ENCODE results near the gene PIEZO2. TPM values are rescaled to one million over a fixed set of nuclear protein-coding genes. Genes with fewer than 3 reads are reported as not detected.

Gene PIEZO2
- total and polyA plus RNA-seq, 11 donors: 0.04 to 4.9 (median 0.20) TPM; not detected in 2

- H3K9me3 ChIP-seq: no peaks in the 10 kb centered on the region
- no peak overlapping the region for H3K27ac ChIP-seq
- no peaks in the 10 kb centered on the region for H3K4me1 ChIP-seq
- H3K27me3 ChIP-seq: peaks cover 0 to 12% (median 0%) of the 10 kb centered on the region in 9 donors
- H3K4me3 ChIP-seq: no peak overlapping the region
- no peak for DNase-seq
- ATAC-seq: no peak
- 48 to 72% (median 60%) methylated on average over 3 of the region's 3 CpGs for WGBS, 4 donors
- intact Hi-C loops (cut with DNase I): no loop called here
- TF ChIP-seq CTCF (IDR thresholded peaks at IDR 0.05) (no peak), POLR2A (IDR thresholded peaks at IDR 0.05) (no peak)
- no peaks in the 10 kb centered on the region for H3K36me3 ChIP-seq
These were observed 31.2 kb downstream of the PIEZO2 start for GRCh38 chr18:11118051-11118766.

- no peak for TF ChIP-seq CTCF (IDR thresholded peaks at IDR 0.05)
- no peak for TF ChIP-seq POLR2A (IDR thresholded peaks at IDR 0.05)
These were observed 34.1 kb downstream of the PIEZO2 start for GRCh38 chr18:11115276-11115675.

GRCh38 chr18:11114653-11115052, 34.7 kb downstream of the PIEZO2 start:
- peaks cover 0 to 7% (median 0%) of the 10 kb centered on the region in 9 donors for H3K27me3 ChIP-seq
- DNase-seq: no peak
- intact Hi-C loops (cut with DNase I): no loop called here

More at GRCh38 chr18:11115276-11115675, 34.1 kb downstream of the PIEZO2 start:
- no peak for ATAC-seq
- no peak for DNase-seq
- no peaks in the 10 kb centered on the region for H3K4me1 ChIP-seq
- no peak overlapping the region for H3K27ac ChIP-seq
- peaks cover 0 to 7% (median 0%) of the 10 kb centered on the region in 9 donors for H3K27me3 ChIP-seq
- WGBS, 4 donors: 63 to 81% (median 71%) methylated on average over 1 of the region's 1 CpG
- H3K9me3 ChIP-seq: no peaks in the 10 kb centered on the region
- H3K4me3 ChIP-seq: no peak overlapping the region
- H3K36me3 ChIP-seq: no peaks in the 10 kb centered on the region
- intact Hi-C loops (cut with DNase I): no loop called here

GRCh38 chr18:11113937-11114336, 35.4 kb downstream of the PIEZO2 start:
- WGBS, 4 donors: 86 to 92% (median 90%) methylated on average over 2 of the region's 2 CpGs
- TF ChIP-seq POLR2A (IDR thresholded peaks at IDR 0.05) (no peak), CTCF (IDR thresholded peaks at IDR 0.05) (no peak)
- no peak for ATAC-seq
- H3K36me3 ChIP-seq: no peaks in the 10 kb centered on the region
- no peaks in the 10 kb centered on the region for H3K9me3 ChIP-seq
- DNase-seq: no peak
- H3K27ac ChIP-seq: no peak overlapping the region
- no peak overlapping the region for H3K4me3 ChIP-seq
- peaks cover 0 to 7% (median 0%) of the 10 kb centered on the region in 9 donors for H3K27me3 ChIP-seq
- intact Hi-C loops (cut with DNase I): no loop called here
- no peaks in the 10 kb centered on the region for H3K4me1 ChIP-seq

More at GRCh38 chr18:11114653-11115052, 34.7 kb downstream of the PIEZO2 start:
- Histone ChIP-seq H3K4me3 (no peak overlapping the region), H3K27ac (no peak overlapping the region), H3K9me3 (no peaks in the 10 kb centered on the region), H3K36me3 (no peaks in the 10 kb centered on the region), H3K4me1 (no peaks in the 10 kb centered on the region)
- no peak for ATAC-seq
- 57 to 69% (median 63%) methylated on average over 2 of the region's 2 CpGs for WGBS, 4 donors
- TF ChIP-seq CTCF (IDR thresholded peaks at IDR 0.05) (no peak), POLR2A (IDR thresholded peaks at IDR 0.05) (no peak)

Measured in heart left ventricle (tissue), 16 donors.